ENCODE data around the gene FZD10. TPM values are rescaled to one million over a fixed set of nuclear protein-coding genes. Genes with fewer than 3 reads are reported as not detected.

FZD10 gene
- total RNA-seq, 1 experiment from 2014 or later, result not detected

DNA sequence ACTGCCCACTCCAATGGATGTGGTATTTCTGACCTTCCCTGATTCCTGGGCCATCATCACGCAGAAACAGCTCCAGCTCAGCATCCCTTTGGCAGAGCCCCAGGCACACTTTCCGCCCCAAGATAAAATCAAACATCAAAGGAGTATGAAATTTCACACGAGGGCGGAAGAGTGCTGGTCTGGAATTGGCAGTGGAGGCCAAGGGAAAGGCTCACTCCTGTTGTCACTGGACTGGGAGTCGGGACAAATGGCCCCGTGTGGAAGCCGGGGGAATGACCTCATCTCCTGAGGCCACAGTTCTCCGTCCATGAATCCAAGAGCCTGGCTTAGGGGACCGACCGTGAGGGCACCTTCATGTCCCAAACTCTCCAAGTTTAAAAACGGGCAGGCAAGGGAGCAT is 40.9 kb downstream of the FZD10 start:
- no peaks in the 10 kb centered on the region for H3K27me3 ChIP-seq (ENCODE audit: insufficient read depth, low read length)
- no peak for TF ChIP-seq EZH2phosphoT487 (IDR thresholded peaks at IDR 0.05; ENCODE audit: borderline replicate concordance)
- no peak for TF ChIP-seq ZBTB33 (IDR thresholded peaks at IDR 0.05; ENCODE audit: extremely low read depth, insufficient replicate concordance, low read length)
- TF ChIP-seq ZNF274 (IDR thresholded peaks at IDR 0.05; ENCODE audit: low read depth, low read length), result no peak
- TF ChIP-seq, protein P1, sequence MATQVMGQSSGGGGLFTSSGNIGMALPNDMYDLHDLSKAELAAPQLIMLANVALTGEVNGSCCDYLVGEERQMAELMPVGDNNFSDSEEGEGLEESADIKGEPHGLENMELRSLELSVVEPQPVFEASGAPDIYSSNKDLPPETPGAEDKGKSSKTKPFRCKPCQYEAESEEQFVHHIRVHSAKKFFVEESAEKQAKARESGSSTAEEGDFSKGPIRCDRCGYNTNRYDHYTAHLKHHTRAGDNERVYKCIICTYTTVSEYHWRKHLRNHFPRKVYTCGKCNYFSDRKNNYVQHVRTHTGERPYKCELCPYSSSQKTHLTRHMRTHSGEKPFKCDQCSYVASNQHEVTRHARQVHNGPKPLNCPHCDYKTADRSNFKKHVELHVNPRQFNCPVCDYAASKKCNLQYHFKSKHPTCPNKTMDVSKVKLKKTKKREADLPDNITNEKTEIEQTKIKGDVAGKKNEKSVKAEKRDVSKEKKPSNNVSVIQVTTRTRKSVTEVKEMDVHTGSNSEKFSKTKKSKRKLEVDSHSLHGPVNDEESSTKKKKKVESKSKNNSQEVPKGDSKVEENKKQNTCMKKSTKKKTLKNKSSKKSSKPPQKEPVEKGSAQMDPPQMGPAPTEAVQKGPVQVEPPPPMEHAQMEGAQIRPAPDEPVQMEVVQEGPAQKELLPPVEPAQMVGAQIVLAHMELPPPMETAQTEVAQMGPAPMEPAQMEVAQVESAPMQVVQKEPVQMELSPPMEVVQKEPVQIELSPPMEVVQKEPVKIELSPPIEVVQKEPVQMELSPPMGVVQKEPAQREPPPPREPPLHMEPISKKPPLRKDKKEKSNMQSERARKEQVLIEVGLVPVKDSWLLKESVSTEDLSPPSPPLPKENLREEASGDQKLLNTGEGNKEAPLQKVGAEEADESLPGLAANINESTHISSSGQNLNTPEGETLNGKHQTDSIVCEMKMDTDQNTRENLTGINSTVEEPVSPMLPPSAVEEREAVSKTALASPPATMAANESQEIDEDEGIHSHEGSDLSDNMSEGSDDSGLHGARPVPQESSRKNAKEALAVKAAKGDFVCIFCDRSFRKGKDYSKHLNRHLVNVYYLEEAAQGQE (IDR thresholded peaks at IDR 0.05; ENCODE audit: low read depth), result no peak
- TF ChIP-seq EGR1 (IDR thresholded peaks at IDR 0.05; ENCODE audit: low read depth), result no peak
- no peak for TF ChIP-seq POLR2A (IDR thresholded peaks at IDR 0.05; ENCODE audit: borderline replicate concordance, extremely low read depth, insufficient read depth, insufficient read length)
- TF ChIP-seq ATF3 (IDR thresholded peaks at IDR 0.05), result no peak
- no peak for TF ChIP-seq ZFX (IDR thresholded peaks at IDR 0.05)
- no peak for TF ChIP-seq SP1 (IDR thresholded peaks at IDR 0.05; ENCODE audit: low read depth)
- no peak for TF ChIP-seq SRF (IDR thresholded peaks at IDR 0.05; ENCODE audit: low read depth)
- TF ChIP-seq YY1 (IDR thresholded peaks at IDR 0.05; ENCODE audit: extremely low read depth, insufficient replicate concordance, low read depth, low read length), result no peak
- no peaks in the 10 kb centered on the region for H3K36me3 ChIP-seq (ENCODE audit: control insufficient read depth in 1 of 2, insufficient read depth in 2 of 2, low read length in 2 of 2)
- RAD21 ChIA-PET (ENCODE audit: low non-redundant PET in 1 of 2, low total read pairs in 2 of 2, uncharacterized antibody in 2 of 2, unreplicated experiment in 2 of 2), result no interaction called here
- H3K27ac ChIP-seq (ENCODE audit: low read depth, low read length), result no peak overlapping the region
- no peaks in the 10 kb centered on the region for H3K9me2 ChIP-seq (ENCODE audit: insufficient read depth)
- H4K20me1 ChIP-seq (ENCODE audit: insufficient read depth), result no peaks in the 10 kb centered on the region
- no peak overlapping the region for H3K9ac ChIP-seq (ENCODE audit: low read length)
- no peaks in the 10 kb centered on the region for H3K79me2 ChIP-seq (ENCODE audit: insufficient read depth, low read length)
- DNase-seq (ENCODE audit: low read depth, low spot score) (no peak), ATAC-seq (no peak)
- intact Hi-C loops (cut with micrococcal nuclease), result no loop called here
- CTCF ChIA-PET, result no interaction called here
- H3K9me3 ChIP-seq (ENCODE audit: control insufficient read depth in 1 of 2, insufficient read depth in 1 of 2, low read depth in 1 of 2, low read length in 2 of 2), result peaks cover 0 to 5% of the 10 kb centered on the region in 2 experiments; a peak in 2 of 4 replicates
- H3K4me1 ChIP-seq (ENCODE audit: control insufficient read depth in 1 of 2, insufficient read depth in 2 of 2, low read length in 2 of 2), result no peaks in the 10 kb centered on the region
- POLR2A ChIA-PET, result no interaction called here
- H2AFZ ChIP-seq (ENCODE audit: low read depth, low read length, poor library complexity, severe bottlenecking), result no peak overlapping the region
- no peak overlapping the region for H3K4me2 ChIP-seq (ENCODE audit: low read length)
- no TSS peak for BruUV-seq (replicated peaks)
- no peak overlapping the region for H3K4me3 ChIP-seq (replicated peaks in 1 of 2; ENCODE audit: low read depth in 1 of 2, low read length in 2 of 2)

All from HCT116 (cell line).